SK-N-SH (cell line): Measurements from ENCODE around the gene KLHL35. TPM values are rescaled to one million over a fixed set of nuclear protein-coding genes. Genes with fewer than 3 reads are reported as not detected.

Experiments
- CTCF ChIA-PET: fragments of 300-600, 350-600 bp; formaldehyde crosslinking; extraction: SDS; loops from one replicate; lab custom pipeline; 2021; lab: Yijun Ruan, JAX
- POLR2A ChIA-PET: fragments of 350-600 bp; sonication (Branson Sonifier 250); formaldehyde crosslinking; extraction: SDS; loops from one replicate; lab custom pipeline; 2020; ENCODE audit warnings: antibody characterized with exemption, inconsistent platforms; lab: Yijun Ruan, JAX
- DNase-seq: peaks from one replicate; pipeline ENCODE4 v3.0.0; 2012
- H2AFZ ChIP-seq: fragments of 200-600 bp; sonication (generic); 2 replicates; pipeline ENCODE4 v1.8.1; 2016; ENCODE audit warnings: antibody characterized with exemption, mild to moderate bottlenecking, low read depth
- H3F3A ChIP-seq: fragments of 200-600 bp; sonication (generic); replicated peaks from 2 replicates; pipeline ENCODE3; 2016; ENCODE audit warnings: antibody characterized with exemption, mild to moderate bottlenecking; ENCODE audit not compliant: insufficient read depth
- H3K27ac ChIP-seq, 2 experiments: fragments of 200-500 bp in 1 of 2; fragments of 200-600 bp in 1 of 2; sonication (Bioruptor generic) in 1 of 2; sonication (generic), shearing (Covaris generic) in 1 of 2; 2 replicates each; pipeline versions ENCODE4 v1.5.1 to v1.6.1; 2014 to 2016; ENCODE audit warnings: low read depth in 2 of 2, inconsistent platforms in 1 of 2, low read length in 1 of 2, mild to moderate bottlenecking in 1 of 2, mixed read lengths in 1 of 2
- H3K27me3 ChIP-seq: fragments of 200-600 bp; sonication (generic), shearing (Covaris generic); 2 replicates; pipeline ENCODE4 v1.6.1; 2016; ENCODE audit warnings: mixed run types; ENCODE audit not compliant: insufficient read depth
- H3K36me3 ChIP-seq, 2 experiments: fragments of 200-500 bp in 1 of 2; fragments of 200-600 bp in 1 of 2; sonication (Bioruptor generic) in 1 of 2; sonication (generic) in 1 of 2; replicated peaks in 1 of 2; 2 replicates each; pipeline versions ENCODE3 to v1.5.1; 2014 to 2016; ENCODE audit warnings: low read length in 1 of 2, mild to moderate bottlenecking in 1 of 2; ENCODE audit not compliant: insufficient read depth in 2 of 2, control insufficient read depth in 1 of 2
- H3K4me1 ChIP-seq, 2 experiments: fragments of 200-500 bp in 1 of 2; fragments of 200-600 bp in 1 of 2; sonication (Bioruptor generic) in 1 of 2; sonication (generic), shearing (Covaris generic) in 1 of 2; 2 replicates each; pipeline versions ENCODE4 v1.5.1 to v1.6.1; 2014 to 2016; ENCODE audit warnings: low read depth in 1 of 2, low read length in 1 of 2, mixed run types in 1 of 2; ENCODE audit not compliant: insufficient read depth in 2 of 2, control insufficient read depth in 1 of 2
- H3K4me2 ChIP-seq: fragments of 200-600 bp; sonication (generic), shearing (Covaris generic); 2 replicates; pipeline ENCODE4 v1.6.1; 2017; ENCODE audit warnings: mixed run types
- H3K4me3 ChIP-seq, 2 experiments: fragments of 200-500 bp in 1 of 2; fragments of 200-600 bp in 1 of 2; sonication (Bioruptor generic) in 1 of 2; sonication (generic), shearing (Covaris generic) in 1 of 2; 2 replicates each; pipeline versions ENCODE4 v1.5.1 to v1.8.1; 2014 to 2016; ENCODE audit warnings: low read depth in 2 of 2, inconsistent platforms in 1 of 2, low read length in 1 of 2, mild to moderate bottlenecking in 1 of 2, mixed read lengths in 1 of 2, moderate library complexity in 1 of 2
- H3K79me2 ChIP-seq: fragments of 200-600 bp; sonication (generic); 2 replicates; pipeline ENCODE4 v1.8.1; 2017; ENCODE audit warnings: mild to moderate bottlenecking; ENCODE audit not compliant: insufficient read depth
- H3K9ac ChIP-seq: fragments of 200-600 bp; sonication (generic); 2 replicates; pipeline ENCODE4 v1.6.1; 2017; ENCODE audit warnings: mixed run types
- H3K9me2 ChIP-seq: fragments of 200-600 bp; sonication (generic); 2 replicates; pipeline ENCODE4 v1.6.1; 2017; ENCODE audit warnings: mixed run types
- H3K9me3 ChIP-seq: fragments of 200-600 bp; sonication (generic); 2 replicates; pipeline ENCODE4 v1.6.1; 2017; ENCODE audit warnings: mixed run types, mild to moderate bottlenecking, moderate library complexity
- H4K20me1 ChIP-seq: fragments of 200-600 bp; sonication (generic); 2 replicates; pipeline ENCODE4 v1.6.1; 2017; ENCODE audit warnings: mild to moderate bottlenecking, mixed run types; ENCODE audit not compliant: insufficient read depth
- CHD2 ChIP-seq: fragments of 150-350 bp; IDR thresholded peaks from 2 replicates; pipeline ENCODE4 v1.6.1; 2018; ENCODE audit warnings: low read length; ENCODE audit not compliant: partially characterized antibody
- ELF1 ChIP-seq: IDR thresholded peaks from 2 replicates; pipeline ENCODE4 v1.4.0; 2012
- EZH2phosphoT487 ChIP-seq: fragments of 200-600 bp; sonication (generic); IDR thresholded peaks from 2 replicates; pipeline ENCODE4 v1.6.1; 2017; ENCODE audit warnings: low read depth, mixed run types, mild to moderate bottlenecking, antibody characterized with exemption, moderate library complexity, borderline replicate concordance
- FOSL2 ChIP-seq: IDR thresholded peaks from 2 replicates; pipeline ENCODE4 v1.4.0; 2012; ENCODE audit warnings: low read depth, mild to moderate bottlenecking, moderate library complexity, borderline replicate concordance
- GABPA ChIP-seq: IDR thresholded peaks from 2 replicates; pipeline ENCODE4 v1.4.0; 2012; ENCODE audit warnings: low read depth, mild to moderate bottlenecking
- GATA2 ChIP-seq: sonication (generic); formaldehyde crosslinking; IDR thresholded peaks from 2 replicates; pipeline ENCODE4 v1.5.0; 2020; ENCODE audit warnings: mild to moderate bottlenecking, missing genetic modification reagents
- MEF2A ChIP-seq: IDR thresholded peaks from 2 replicates; pipeline ENCODE4 v1.4.0; 2012; ENCODE audit warnings: low read depth, borderline replicate concordance
- MXI1 ChIP-seq: IDR thresholded peaks from 2 replicates; pipeline ENCODE4 v1.6.1; 2012; ENCODE audit warnings: mild to moderate bottlenecking, low read depth, low read length, improper control_type of control experiment
- RCOR1 ChIP-seq: fragments of 150-350 bp; IDR thresholded peaks from 2 replicates; pipeline ENCODE4 v1.6.1; 2017; ENCODE audit warnings: antibody characterized with exemption, low read length
- RFX5 ChIP-seq: IDR thresholded peaks from 2 replicates; pipeline ENCODE4 v1.6.1; 2012; ENCODE audit warnings: mild to moderate bottlenecking, improper control_type of control experiment, low read length
- RXRA ChIP-seq: IDR thresholded peaks from 2 replicates; pipeline ENCODE4 v1.4.0; 2012; ENCODE audit warnings: low read depth, mild to moderate bottlenecking, borderline replicate concordance
- TAF1 ChIP-seq: IDR thresholded peaks from 2 replicates; pipeline ENCODE4 v1.6.1; 2012; ENCODE audit warnings: low read depth, mild to moderate bottlenecking, low read length, moderate library complexity, borderline replicate concordance
- TEAD4 ChIP-seq: IDR thresholded peaks from 2 replicates; pipeline ENCODE4 v1.4.0; 2012; ENCODE audit warnings: mild to moderate bottlenecking, borderline replicate concordance; ENCODE audit not compliant: insufficient read depth
- YY1 ChIP-seq: IDR thresholded peaks from 2 replicates; pipeline ENCODE4 v1.4.0; 2012; ENCODE audit warnings: low read depth, mild to moderate bottlenecking
- WGBS: methylation state at CpG from one replicate; pipeline ENCODE4 v1.1.6; 2017; ENCODE audit warnings: low lambda C conversion rate; 5-methylcytosine and 5-hydroxymethylcytosine counted together
- polyA plus RNA-seq, 3 experiments: library from polyadenylated mRNA; depleted of rRNA; stranded (reverse); fragments of >200 nt; gene quantifications; 2 replicates each; pipeline ENCODE4 v1.2.3, GENCODE V29; 2012
- TF ChIP-seq, protein P1 (sequence below): IDR thresholded peaks from 2 replicates; pipeline ENCODE4 v1.4.0; 2012; ENCODE audit warnings: low read depth, borderline replicate concordance
- TF ChIP-seq, protein P2 (sequence below): fragments of 150-350 bp; IDR thresholded peaks from 2 replicates; pipeline ENCODE4 v1.6.1; 2017; ENCODE audit warnings: antibody characterized with exemption, low read length, low read depth, borderline replicate concordance
- TF ChIP-seq, protein P3 (sequence below): fragments of 200-600 bp; sonication (generic); IDR thresholded peaks from 2 replicates; pipeline ENCODE4 v1.6.1; 2017; ENCODE audit warnings: antibody characterized with exemption, mild to moderate bottlenecking, moderate library complexity
- TF ChIP-seq, protein P4 (sequence below): IDR thresholded peaks from 2 replicates; pipeline ENCODE4 v1.6.1; 2012; ENCODE audit warnings: mild to moderate bottlenecking, low read depth, low read length, moderate library complexity

The KLHL35 gene
- polyA plus RNA-seq, 1 of the 3 experiments (the other 2 are of a cell fraction) = 1.7 TPM

DNA sequence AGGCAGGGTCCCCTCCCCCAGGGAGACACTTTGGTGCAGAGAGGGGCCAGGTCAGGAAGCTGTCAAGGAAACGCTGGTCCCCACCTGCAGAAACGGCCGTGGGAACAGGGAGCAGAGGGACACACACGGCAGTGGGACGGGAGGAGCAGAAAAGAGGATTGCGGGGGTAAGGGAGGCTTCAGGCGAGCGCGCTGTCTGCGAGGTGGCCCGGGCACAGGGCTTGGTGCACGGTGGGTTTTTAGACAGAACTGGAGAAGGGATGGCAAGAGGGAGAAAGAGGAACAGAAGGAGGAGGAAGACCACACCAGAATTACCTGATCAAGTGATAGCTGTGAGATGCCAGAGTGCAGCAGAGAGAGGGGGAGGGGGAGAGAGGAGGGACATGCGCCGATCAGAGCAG lies 6.0 kb upstream of the KLHL35 start:
- Histone ChIP-seq H3K27me3 (no peaks in the 10 kb centered on the region), H3K9me3 (no peaks in the 10 kb centered on the region), H3K4me3 (no peak overlapping the region), H2AFZ (no peak overlapping the region), H3K79me2 (no peaks in the 10 kb centered on the region), H3K36me3 (no peaks in the 10 kb centered on the region), H3K9me2 (no peaks in the 10 kb centered on the region), H3F3A (no peaks in the 10 kb centered on the region), H3K4me1 (no peaks in the 10 kb centered on the region), H3K9ac (no peak overlapping the region), H4K20me1 (no peaks in the 10 kb centered on the region), H3K27ac (no peak overlapping the region), H3K4me2 (no peak overlapping the region)
- TF ChIP-seq RCOR1 (no peak), TAF1 (no peak), MXI1 (no peak), ELF1 (no peak), GABPA (no peak), TEAD4 (no peak), EZH2phosphoT487 (no peak)
- TF ChIP-seq, protein P1, sequence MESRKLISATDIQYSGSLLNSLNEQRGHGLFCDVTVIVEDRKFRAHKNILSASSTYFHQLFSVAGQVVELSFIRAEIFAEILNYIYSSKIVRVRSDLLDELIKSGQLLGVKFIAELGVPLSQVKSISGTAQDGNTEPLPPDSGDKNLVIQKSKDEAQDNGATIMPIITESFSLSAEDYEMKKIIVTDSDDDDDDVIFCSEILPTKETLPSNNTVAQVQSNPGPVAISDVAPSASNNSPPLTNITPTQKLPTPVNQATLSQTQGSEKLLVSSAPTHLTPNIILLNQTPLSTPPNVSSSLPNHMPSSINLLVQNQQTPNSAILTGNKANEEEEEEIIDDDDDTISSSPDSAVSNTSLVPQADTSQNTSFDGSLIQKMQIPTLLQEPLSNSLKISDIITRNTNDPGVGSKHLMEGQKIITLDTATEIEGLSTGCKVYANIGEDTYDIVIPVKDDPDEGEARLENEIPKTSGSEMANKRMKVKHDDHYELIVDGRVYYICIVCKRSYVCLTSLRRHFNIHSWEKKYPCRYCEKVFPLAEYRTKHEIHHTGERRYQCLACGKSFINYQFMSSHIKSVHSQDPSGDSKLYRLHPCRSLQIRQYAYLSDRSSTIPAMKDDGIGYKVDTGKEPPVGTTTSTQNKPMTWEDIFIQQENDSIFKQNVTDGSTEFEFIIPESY = no peak
- WGBS = 71% methylated on average over 14 of the region's 14 CpGs
- ChIA-PET CTCF (interaction anchor here (0.8 to 8.5 kb wide), 4 partner anchors 13 to 88 kb away, joined by 3 to 275 read pairs (median 4); partner anchors contain the start of gene GDPD5), POLR2A (no interaction called here)
- DNase-seq = no peak

DNA sequence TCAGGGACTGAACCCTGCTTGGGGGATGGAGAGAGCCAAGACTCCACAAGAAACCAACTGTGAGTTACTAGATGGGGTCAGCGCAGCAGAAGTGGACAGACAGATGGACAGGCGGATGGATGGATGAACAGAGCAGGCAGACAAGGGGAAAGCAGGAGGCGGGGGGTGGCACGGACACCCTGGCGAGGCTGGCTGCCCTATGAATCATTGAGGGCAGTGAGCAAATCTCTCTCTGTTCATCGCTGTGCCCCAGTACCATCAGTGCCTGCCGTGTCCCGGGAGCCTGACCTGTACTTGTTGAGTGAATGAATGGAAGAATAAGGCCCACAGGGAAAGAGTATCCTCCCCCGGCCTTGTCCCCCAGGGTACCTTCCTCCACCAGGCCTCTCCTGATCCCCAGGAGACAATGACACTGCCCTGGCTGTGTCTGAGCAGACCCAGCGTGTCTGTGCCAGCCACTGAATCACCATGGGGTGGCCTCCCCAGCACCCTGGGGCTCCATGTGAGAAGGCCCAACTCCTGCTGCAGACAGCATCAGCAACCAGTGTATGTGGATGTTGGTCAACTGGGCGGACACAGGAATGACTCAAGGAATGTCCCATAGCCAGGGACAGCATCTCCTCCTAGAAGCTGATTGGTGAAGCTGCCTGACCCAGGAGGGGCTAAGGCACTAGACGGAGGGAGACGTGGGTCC lies 5.1 kb upstream of the KLHL35 start:
- Histone ChIP-seq H3K9me2 (no peaks in the 10 kb centered on the region), H3K27ac (no peak overlapping the region), H3K36me3 (no peaks in the 10 kb centered on the region), H3K27me3 (no peaks in the 10 kb centered on the region), H3F3A (no peaks in the 10 kb centered on the region), H3K4me3 (no peak overlapping the region), H3K4me1 (no peaks in the 10 kb centered on the region), H4K20me1 (no peaks in the 10 kb centered on the region), H2AFZ (no peak overlapping the region), H3K79me2 (no peaks in the 10 kb centered on the region), H3K9ac (no peak overlapping the region), H3K9me3 (no peaks in the 10 kb centered on the region), H3K4me2 (no peak overlapping the region)
- no peak for TF ChIP-seq GATA2
- no peak for TF ChIP-seq MEF2A
- no peak for TF ChIP-seq YY1
- TF ChIP-seq CHD2 = no peak
- TF ChIP-seq, protein P2, sequence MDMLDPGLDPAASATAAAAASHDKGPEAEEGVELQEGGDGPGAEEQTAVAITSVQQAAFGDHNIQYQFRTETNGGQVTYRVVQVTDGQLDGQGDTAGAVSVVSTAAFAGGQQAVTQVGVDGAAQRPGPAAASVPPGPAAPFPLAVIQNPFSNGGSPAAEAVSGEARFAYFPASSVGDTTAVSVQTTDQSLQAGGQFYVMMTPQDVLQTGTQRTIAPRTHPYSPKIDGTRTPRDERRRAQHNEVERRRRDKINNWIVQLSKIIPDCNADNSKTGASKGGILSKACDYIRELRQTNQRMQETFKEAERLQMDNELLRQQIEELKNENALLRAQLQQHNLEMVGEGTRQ = no peak
- no peak for TF ChIP-seq TAF1
- TF ChIP-seq GABPA = no peak
- TF ChIP-seq RXRA = no peak
- TF ChIP-seq, protein P3, sequence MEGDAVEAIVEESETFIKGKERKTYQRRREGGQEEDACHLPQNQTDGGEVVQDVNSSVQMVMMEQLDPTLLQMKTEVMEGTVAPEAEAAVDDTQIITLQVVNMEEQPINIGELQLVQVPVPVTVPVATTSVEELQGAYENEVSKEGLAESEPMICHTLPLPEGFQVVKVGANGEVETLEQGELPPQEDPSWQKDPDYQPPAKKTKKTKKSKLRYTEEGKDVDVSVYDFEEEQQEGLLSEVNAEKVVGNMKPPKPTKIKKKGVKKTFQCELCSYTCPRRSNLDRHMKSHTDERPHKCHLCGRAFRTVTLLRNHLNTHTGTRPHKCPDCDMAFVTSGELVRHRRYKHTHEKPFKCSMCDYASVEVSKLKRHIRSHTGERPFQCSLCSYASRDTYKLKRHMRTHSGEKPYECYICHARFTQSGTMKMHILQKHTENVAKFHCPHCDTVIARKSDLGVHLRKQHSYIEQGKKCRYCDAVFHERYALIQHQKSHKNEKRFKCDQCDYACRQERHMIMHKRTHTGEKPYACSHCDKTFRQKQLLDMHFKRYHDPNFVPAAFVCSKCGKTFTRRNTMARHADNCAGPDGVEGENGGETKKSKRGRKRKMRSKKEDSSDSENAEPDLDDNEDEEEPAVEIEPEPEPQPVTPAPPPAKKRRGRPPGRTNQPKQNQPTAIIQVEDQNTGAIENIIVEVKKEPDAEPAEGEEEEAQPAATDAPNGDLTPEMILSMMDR = no peak
- TF ChIP-seq, protein P4, sequence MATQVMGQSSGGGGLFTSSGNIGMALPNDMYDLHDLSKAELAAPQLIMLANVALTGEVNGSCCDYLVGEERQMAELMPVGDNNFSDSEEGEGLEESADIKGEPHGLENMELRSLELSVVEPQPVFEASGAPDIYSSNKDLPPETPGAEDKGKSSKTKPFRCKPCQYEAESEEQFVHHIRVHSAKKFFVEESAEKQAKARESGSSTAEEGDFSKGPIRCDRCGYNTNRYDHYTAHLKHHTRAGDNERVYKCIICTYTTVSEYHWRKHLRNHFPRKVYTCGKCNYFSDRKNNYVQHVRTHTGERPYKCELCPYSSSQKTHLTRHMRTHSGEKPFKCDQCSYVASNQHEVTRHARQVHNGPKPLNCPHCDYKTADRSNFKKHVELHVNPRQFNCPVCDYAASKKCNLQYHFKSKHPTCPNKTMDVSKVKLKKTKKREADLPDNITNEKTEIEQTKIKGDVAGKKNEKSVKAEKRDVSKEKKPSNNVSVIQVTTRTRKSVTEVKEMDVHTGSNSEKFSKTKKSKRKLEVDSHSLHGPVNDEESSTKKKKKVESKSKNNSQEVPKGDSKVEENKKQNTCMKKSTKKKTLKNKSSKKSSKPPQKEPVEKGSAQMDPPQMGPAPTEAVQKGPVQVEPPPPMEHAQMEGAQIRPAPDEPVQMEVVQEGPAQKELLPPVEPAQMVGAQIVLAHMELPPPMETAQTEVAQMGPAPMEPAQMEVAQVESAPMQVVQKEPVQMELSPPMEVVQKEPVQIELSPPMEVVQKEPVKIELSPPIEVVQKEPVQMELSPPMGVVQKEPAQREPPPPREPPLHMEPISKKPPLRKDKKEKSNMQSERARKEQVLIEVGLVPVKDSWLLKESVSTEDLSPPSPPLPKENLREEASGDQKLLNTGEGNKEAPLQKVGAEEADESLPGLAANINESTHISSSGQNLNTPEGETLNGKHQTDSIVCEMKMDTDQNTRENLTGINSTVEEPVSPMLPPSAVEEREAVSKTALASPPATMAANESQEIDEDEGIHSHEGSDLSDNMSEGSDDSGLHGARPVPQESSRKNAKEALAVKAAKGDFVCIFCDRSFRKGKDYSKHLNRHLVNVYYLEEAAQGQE = no peak
- TF ChIP-seq RFX5 = no peak
- no peak for TF ChIP-seq FOSL2
- TF ChIP-seq TEAD4 = no peak
- ChIA-PET POLR2A (no interaction called here), CTCF (interaction anchor here (1.1 to 1.5 kb wide), 2 partner anchors 49 to 54 kb away, joined by 3 to 4 read pairs; no protein-coding TSS in a partner anchor)
- 82% methylated on average over 12 of the region's 13 CpGs for WGBS
- no peak for DNase-seq
